ENCODE results near the gene PLEKHG5. TPM values are rescaled to one million over a fixed set of nuclear protein-coding genes. Genes with fewer than 3 reads are reported as not detected.

Gene PLEKHG5
- total RNA-seq, 4 donors from 2014 or later, result 1.2 to 2.3 (median 1.6) TPM

DNA sequence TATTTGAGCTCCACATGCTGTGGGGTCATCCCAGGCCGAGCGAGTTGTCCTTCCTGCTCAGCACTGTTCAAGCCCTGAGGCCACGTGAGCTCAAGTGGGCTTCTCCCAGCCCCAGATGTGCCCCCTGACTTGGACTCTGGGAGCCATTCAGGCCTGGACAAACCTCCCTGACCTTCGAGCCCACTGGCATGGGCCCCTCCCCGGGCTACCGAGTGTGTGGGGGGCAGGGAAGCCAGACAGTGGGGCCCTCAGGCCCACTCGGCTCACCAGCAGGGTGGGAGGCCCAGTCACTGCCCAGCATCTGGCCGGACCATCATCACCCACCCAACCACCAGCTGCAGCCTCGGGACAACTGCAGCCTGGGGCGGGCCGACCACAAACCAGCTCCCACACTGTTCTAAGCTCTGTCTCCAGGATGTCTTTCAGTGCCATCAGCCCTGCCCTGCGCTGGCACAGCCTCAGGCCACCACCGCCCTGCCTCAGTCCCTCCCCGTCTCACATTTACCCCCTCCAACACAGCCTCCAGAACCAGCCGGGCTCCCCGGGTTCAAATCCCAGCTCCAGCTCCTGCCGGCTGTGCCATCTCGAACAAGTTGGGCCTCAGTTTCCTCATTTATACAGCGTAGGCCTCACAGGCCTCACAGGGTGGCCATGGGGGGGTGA, 20.9 kb upstream of the PLEKHG5 start:
- Histone ChIP-seq H3K4me3 (no peak overlapping the region), H3K36me3 (no peaks in the 10 kb centered on the region), H3K27ac (no peak overlapping the region), H3K27me3 (no peaks in the 10 kb centered on the region), H3K9me3 (no peaks in the 10 kb centered on the region), H3K4me1 (peaks cover 0 to 9% of the 10 kb centered on the region in 2 donors)
- TF ChIP-seq, protein P1, sequence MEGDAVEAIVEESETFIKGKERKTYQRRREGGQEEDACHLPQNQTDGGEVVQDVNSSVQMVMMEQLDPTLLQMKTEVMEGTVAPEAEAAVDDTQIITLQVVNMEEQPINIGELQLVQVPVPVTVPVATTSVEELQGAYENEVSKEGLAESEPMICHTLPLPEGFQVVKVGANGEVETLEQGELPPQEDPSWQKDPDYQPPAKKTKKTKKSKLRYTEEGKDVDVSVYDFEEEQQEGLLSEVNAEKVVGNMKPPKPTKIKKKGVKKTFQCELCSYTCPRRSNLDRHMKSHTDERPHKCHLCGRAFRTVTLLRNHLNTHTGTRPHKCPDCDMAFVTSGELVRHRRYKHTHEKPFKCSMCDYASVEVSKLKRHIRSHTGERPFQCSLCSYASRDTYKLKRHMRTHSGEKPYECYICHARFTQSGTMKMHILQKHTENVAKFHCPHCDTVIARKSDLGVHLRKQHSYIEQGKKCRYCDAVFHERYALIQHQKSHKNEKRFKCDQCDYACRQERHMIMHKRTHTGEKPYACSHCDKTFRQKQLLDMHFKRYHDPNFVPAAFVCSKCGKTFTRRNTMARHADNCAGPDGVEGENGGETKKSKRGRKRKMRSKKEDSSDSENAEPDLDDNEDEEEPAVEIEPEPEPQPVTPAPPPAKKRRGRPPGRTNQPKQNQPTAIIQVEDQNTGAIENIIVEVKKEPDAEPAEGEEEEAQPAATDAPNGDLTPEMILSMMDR (IDR thresholded peaks at IDR 0.05 in 4 of 5, conservative IDR thresholded peaks at IDR 0.05 in 1 of 5), result no peak
- no peak for TF ChIP-seq POLR2A (IDR thresholded peaks at IDR 0.05)
- DNase-seq (no peak), ATAC-seq (no peak)
- intact Hi-C loops (cut with DNase I; ENCODE audit: low total_unique reads), result no loop called here
- in situ Hi-C loops (cut with MboI; ENCODE audit: low sequenced_read_pairs in 4 of 4), result no loop called here

DNA sequence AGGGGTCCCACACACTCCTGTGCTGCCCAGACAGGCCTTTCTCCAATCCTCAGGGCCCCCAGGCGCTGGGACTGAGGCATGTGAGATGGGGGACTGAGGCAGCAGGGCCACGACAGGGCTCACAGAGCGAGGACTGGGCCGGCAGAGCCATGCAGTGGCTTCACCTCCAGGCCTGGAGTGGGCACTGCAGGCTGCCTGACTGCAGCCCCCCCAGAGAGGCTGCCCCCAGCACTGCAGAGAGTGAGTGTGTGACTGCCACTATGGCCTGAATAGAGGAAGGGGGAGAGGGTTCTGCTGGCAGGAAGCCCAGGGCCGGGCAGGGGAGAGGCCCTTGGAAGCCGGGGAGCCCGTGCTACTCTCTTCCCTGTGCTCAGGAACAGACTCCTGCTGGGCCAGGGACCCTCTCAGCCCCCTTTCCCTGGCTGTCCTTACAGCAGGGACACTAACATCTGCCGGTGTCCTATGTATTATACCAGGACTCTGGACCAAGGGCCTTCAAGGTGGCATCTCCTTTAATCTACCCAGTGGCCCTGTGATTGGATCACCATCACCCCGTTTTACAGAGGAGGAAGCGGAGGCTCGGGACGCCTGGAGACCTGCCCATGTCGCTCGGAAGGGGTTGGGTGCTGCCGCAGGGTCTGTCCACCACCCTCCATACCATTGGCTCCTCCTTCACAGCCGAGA, 20.2 kb upstream of the PLEKHG5 start:
- H3K27me3 ChIP-seq, result no peaks in the 10 kb centered on the region
- in situ Hi-C loops (cut with MboI; ENCODE audit: low sequenced_read_pairs in 4 of 4) (no loop called here), intact Hi-C loops (cut with DNase I; ENCODE audit: low total_unique reads) (no loop called here)
- H3K27ac ChIP-seq, result no peak overlapping the region
- DNase-seq (no peak), ATAC-seq (no peak)
- H3K36me3 ChIP-seq, result no peaks in the 10 kb centered on the region
- peaks cover 0 to 9% of the 10 kb centered on the region in 2 donors for H3K4me1 ChIP-seq
- no peaks in the 10 kb centered on the region for H3K9me3 ChIP-seq
- no peak overlapping the region for H3K4me3 ChIP-seq
- TF ChIP-seq POLR2A (IDR thresholded peaks at IDR 0.05), result no peak
- TF ChIP-seq, protein P1 (IDR thresholded peaks at IDR 0.05 in 4 of 5, conservative IDR thresholded peaks at IDR 0.05 in 1 of 5), result no peak

DNA sequence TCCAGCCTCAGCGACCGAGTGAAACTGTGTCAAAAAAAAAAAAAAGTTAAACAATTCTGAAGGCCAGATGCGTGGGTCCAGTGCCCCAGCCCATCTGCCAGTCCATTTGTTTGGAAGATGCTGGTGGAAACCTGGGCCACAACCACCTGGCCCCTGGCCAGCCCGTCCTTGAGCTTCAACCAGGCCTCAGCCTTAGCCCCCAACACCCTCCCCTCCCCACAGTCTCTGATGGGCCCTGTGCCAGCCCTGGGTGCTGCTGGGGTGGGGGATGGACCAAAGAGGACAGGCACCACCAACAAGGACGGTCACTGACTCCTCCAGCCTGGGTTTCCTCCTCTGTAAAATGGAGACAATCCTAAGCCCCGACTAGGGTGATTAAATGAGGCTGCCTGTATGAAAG, 19.6 kb upstream of the PLEKHG5 start:
- no peaks in the 10 kb centered on the region for H3K9me3 ChIP-seq
- TF ChIP-seq, protein P1 (IDR thresholded peaks at IDR 0.05 in 4 of 5, conservative IDR thresholded peaks at IDR 0.05 in 1 of 5), result no peak
- no peak for TF ChIP-seq POLR2A (IDR thresholded peaks at IDR 0.05)
- DNase-seq (no peak), ATAC-seq (no peak)
- intact Hi-C loops (cut with DNase I; ENCODE audit: low total_unique reads) (no loop called here), in situ Hi-C loops (cut with MboI; ENCODE audit: low sequenced_read_pairs in 4 of 4) (no loop called here)
- H3K4me1 ChIP-seq, result peaks cover 0 to 9% of the 10 kb centered on the region in 2 donors
- no peaks in the 10 kb centered on the region for H3K36me3 ChIP-seq
- H3K27ac ChIP-seq, result no peak overlapping the region
- H3K27me3 ChIP-seq, result no peaks in the 10 kb centered on the region
- no peak overlapping the region for H3K4me3 ChIP-seq

DNA sequence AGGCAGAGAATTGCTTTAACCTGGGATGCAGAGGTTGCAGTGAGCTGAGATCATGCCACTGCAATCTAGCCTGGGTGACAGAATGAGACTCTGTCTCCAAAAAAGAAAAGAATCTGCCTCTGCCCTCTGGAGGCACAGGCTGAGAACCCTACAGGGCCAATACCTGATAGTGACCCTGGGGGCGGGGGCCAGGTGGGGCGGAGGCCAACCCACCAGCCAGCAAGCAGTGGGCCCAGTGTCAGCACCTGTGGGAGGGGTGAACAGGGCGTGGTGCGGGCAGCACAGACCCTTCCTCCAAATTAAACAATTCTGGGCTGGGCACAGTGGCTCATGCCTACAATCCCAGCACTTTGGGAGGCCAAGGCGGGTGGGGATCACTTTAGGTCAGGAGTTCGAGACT, 19.0 kb upstream of the PLEKHG5 start:
- intact Hi-C loops (cut with DNase I; ENCODE audit: low total_unique reads), result no loop called here
- in situ Hi-C loops (cut with MboI; ENCODE audit: low sequenced_read_pairs in 4 of 4), result no loop called here
- H3K27ac ChIP-seq, result no peak overlapping the region
- TF ChIP-seq POLR2A (IDR thresholded peaks at IDR 0.05), result no peak
- TF ChIP-seq, protein P1 (IDR thresholded peaks at IDR 0.05 in 4 of 5, conservative IDR thresholded peaks at IDR 0.05 in 1 of 5), result no peak
- H3K9me3 ChIP-seq, result no peaks in the 10 kb centered on the region
- DNase-seq (no peak), ATAC-seq (no peak)
- peaks cover 0 to 9% of the 10 kb centered on the region in 2 donors for H3K4me1 ChIP-seq
- H3K4me3 ChIP-seq, result no peak overlapping the region
- H3K27me3 ChIP-seq, result no peaks in the 10 kb centered on the region
- no peaks in the 10 kb centered on the region for H3K36me3 ChIP-seq
